IPS-20b (cell line): Measurements from ENCODE around the gene FAM3A.

Source experiments
- H3K27ac ChIP-seq: one replicate; pipeline ENCODE4 v1.5.1; 2013; ENCODE audit warnings: low read length
- H3K27me3 ChIP-seq: 2 replicates; pipeline ENCODE4 v1.6.1; 2013; ENCODE audit warnings: mild to moderate bottlenecking, low read length, inconsistent platforms; ENCODE audit not compliant: insufficient read depth
- H3K36me3 ChIP-seq: 2 replicates; pipeline ENCODE4 v1.6.1; 2013; ENCODE audit warnings: low read depth, mild to moderate bottlenecking, inconsistent platforms, low read length, moderate library complexity; ENCODE audit not compliant: insufficient read depth
- H3K4me1 ChIP-seq: 2 replicates; pipeline ENCODE4 v1.6.1; 2013; ENCODE audit warnings: mild to moderate bottlenecking, control low read depth, inconsistent platforms, low read length, moderate library complexity; ENCODE audit not compliant: insufficient read depth
- H3K4me3 ChIP-seq: 2 replicates; pipeline ENCODE4 v1.5.1; 2013; ENCODE audit warnings: mild to moderate bottlenecking, low read length, inconsistent platforms
- H3K9ac ChIP-seq: 2 replicates; pipeline ENCODE4 v1.6.1; 2013; ENCODE audit warnings: low read depth, mild to moderate bottlenecking, inconsistent platforms, low read length, moderate library complexity
- H3K9me3 ChIP-seq: 2 replicates; pipeline ENCODE4 v1.6.1; 2013; ENCODE audit warnings: mild to moderate bottlenecking, low read depth, low read length, inconsistent platforms; ENCODE audit not compliant: insufficient read depth

FAM3A gene

GRCh38 chrX:154483325-154483724 lies 32.7 kb downstream of the FAM3A start:
- H3K9me3 ChIP-seq, result no peaks in the 10 kb centered on the region
- H3K4me1 ChIP-seq, result no peaks in the 10 kb centered on the region
- H3K36me3 ChIP-seq, result no peaks in the 10 kb centered on the region
- H3K9ac ChIP-seq, result no peak overlapping the region
- no peaks in the 10 kb centered on the region; the same call in 1 of the 2 replicates for H3K27me3 ChIP-seq
- H3K27ac ChIP-seq, result no peak overlapping the region
- H3K4me3 ChIP-seq, result no peak overlapping the region

- no peak overlapping the region for H3K27ac ChIP-seq
- H3K9me3 ChIP-seq, result no peaks in the 10 kb centered on the region
- H3K4me1 ChIP-seq, result no peaks in the 10 kb centered on the region
- no peak overlapping the region for H3K9ac ChIP-seq
- H3K27me3 ChIP-seq, result no peaks in the 10 kb centered on the region; the same call in 1 of the 2 replicates
- H3K4me3 ChIP-seq, result no peak overlapping the region
- no peaks in the 10 kb centered on the region for H3K36me3 ChIP-seq
Measured at GRCh38 chrX:154482786-154483185, 33.2 kb downstream of the FAM3A start.

DNA sequence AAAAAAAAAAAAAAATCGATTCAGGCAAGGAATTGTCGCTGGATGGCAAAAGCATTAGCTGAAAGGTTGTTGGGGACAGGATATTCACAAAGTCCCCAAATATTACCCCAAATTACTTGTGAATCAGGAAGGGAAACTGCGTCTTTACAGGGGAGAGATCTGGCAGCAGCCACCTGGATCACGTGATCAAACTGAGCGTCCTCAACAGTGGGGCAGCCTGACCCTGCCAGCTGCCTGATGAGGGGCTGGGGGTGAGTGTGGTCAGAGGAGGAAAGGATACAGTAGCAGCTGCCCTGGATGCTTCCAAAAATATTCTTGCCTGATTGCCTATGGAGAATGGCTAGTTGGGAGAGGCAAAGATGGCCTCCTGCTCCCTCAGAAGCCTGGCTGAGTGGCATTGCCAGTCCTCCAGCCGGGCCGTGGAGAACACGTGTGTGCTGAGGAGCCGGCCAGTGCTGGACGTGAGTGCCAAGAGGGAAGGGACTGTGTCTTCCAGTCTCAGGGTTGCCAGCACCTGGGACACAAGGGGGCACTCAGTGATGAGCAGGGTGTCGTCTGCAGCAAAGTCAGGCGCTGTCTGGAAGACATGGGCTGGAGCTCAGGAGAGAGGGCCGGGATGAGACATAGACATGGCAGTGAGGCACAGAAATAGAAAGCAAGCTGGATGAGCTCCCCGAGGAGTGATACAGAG lies 34.0 kb downstream of the FAM3A start:
- Histone ChIP-seq H3K9me3 (no peaks in the 10 kb centered on the region), H3K27ac (no peak overlapping the region), H3K36me3 (no peaks in the 10 kb centered on the region), H3K4me3 (no peak overlapping the region), H3K9ac (no peak overlapping the region), H3K4me1 (no peaks in the 10 kb centered on the region), H3K27me3 (no peaks in the 10 kb centered on the region; the same call in 1 of the 2 replicates)

GRCh38 chrX:154481195-154481594 lies 34.8 kb downstream of the FAM3A start:
- Histone ChIP-seq H3K27ac (no peak overlapping the region), H3K9ac (no peak overlapping the region), H3K4me1 (no peaks in the 10 kb centered on the region), H3K36me3 (no peaks in the 10 kb centered on the region), H3K9me3 (no peaks in the 10 kb centered on the region), H3K4me3 (no peak overlapping the region), H3K27me3 (no peaks in the 10 kb centered on the region; the same call in 1 of the 2 replicates)

DNA sequence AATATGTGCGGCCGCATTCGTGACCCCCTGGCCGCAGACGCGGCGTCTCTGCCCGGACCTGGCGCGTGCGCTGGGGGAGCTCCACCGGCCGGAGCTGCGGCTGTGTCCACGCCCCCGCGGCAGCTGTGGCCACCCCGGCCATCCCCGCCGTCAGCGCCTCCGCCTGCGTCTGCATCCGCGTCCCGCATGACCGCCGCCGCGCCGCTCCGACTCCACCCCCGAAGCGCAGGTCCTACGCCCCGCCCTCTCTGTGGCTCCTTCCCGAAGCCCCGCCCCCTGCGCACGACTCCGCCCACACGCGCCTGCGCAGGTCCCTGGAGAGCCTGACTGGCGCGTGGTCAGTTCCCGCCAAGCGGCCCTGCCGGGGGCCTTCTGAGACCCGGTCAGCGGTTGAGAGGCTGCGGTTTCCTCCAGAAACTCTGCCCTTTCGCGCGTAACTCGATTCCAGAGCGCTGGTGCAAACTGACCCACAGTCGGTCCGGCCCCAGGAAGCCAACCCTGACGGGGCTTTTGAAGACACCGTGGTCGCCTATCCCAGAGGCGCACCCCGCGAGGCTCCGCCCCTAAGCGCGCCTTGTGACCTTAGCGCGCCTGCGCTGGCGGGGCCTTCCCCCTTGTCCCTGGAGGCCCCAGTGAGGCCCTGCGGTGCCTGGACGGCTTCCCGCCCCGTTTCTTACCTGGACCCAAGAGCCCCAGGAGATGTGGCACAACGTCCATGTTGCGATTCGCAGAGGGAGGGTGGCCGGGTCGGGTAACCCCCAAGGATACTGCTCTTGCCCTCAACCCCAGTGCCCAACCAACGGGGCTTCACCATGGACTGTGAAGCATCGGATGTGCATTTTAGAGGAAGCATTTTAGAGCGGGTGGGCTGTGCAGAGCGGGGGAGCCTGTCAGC lies 37.1 kb downstream of the FAM3A start, which contains the start of gene LAGE3:
Gene LAGE3, minus strand, starts transcription at position 554 of the 895 bp plus-strand sequence. Its CDS starts 366 bp downstream, at position 188.
- no peaks in the 10 kb centered on the region for H3K4me1 ChIP-seq
- peak within 1 kb of the TSS; percentile 48; the same call in 1 of the 2 replicates for H3K9ac ChIP-seq
- no peaks in the 10 kb centered on the region for H3K9me3 ChIP-seq
- no peaks in the 10 kb centered on the region for H3K36me3 ChIP-seq
- H3K27ac ChIP-seq, result no peak within 1 kb of the TSS
- H3K4me3 ChIP-seq, result peak within 1 kb of the TSS; percentile 60
- no peaks in the 10 kb centered on the region; the same call in 1 of the 2 replicates for H3K27me3 ChIP-seq

DNA sequence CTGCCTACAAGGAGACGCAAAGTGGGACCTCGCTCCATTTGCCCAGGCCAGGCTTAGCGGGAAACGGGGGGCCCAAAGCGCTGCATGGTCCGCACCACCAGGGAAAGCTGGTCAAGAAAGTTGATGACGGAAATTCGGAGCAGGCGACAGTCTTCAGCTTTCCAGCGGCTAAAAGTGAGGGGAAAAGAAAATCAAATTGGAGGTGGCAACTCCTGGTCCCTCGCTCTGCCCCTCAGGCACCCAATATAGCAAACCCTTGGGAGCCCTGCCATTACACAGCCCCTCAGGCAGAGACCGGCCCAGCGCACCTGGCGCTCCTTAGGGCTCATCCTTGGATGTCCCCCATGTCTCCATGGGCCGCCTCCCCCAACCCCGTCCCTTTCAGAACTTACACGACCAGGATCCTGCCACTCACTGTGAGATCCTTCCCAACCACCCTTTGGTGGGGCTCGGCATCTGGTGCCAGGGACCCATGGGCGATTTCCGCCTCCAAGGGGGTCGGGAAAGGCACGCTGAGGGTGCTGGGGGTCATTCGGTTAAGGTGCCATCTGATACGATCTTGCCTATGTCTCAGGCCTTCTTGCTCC lies 38.0 kb downstream of the FAM3A start:
- Histone ChIP-seq H3K36me3 (no peaks in the 10 kb centered on the region), H3K9ac (no peak overlapping the region), H3K4me1 (no peaks in the 10 kb centered on the region), H3K4me3 (peak overlapping the region; percentile 60), H3K9me3 (no peaks in the 10 kb centered on the region), H3K27ac (no peak overlapping the region), H3K27me3 (no peaks in the 10 kb centered on the region; the same call in 1 of the 2 replicates)

DNA sequence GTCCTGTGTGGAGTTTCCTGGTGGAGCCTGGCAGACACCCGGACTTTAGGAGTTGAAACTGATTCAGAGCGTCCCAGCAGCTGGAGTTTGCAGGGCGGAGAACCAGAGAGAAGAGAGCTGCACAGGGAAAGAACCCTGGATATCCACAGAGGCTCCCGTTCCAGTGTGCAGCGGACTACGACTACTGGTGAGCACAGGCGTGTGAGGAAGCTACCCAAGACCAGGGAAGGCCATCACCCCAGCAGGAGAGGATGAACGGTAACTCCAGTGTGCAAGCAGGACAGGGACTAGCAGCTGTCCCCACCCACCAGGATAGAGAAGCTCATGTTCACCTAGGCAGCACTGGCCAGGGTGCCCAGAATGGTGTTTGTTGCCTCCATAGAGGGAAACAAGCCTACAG lies 39.2 kb downstream of the FAM3A start:
- Histone ChIP-seq H3K4me3 (no peak overlapping the region), H3K9me3 (no peaks in the 10 kb centered on the region), H3K27me3 (no peaks in the 10 kb centered on the region; the same call in 1 of the 2 replicates), H3K9ac (no peak overlapping the region), H3K36me3 (no peaks in the 10 kb centered on the region), H3K27ac (no peak overlapping the region), H3K4me1 (no peaks in the 10 kb centered on the region)

DNA sequence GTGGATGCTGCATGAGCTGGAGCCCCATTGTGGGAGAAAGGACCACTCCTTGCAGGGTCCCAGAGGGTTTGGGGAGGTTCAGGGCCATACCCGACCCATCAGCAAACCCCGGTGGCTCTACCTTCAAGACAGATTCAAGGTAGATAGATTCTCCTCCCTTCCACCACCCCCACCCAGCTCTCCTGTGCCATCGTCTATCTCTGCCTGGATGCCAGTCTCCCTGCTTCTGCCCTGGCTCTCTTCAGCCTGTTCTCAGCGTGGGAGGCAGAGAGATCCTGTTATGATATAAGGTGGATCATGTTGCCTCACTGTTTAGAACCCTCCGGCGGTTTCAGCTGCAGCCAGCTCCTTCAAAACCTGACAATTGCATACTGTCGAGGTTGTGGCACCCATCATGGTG lies 42.3 kb downstream of the FAM3A start:
- Histone ChIP-seq H3K9me3 (no peaks in the 10 kb centered on the region), H3K4me3 (no peak overlapping the region)

DNA sequence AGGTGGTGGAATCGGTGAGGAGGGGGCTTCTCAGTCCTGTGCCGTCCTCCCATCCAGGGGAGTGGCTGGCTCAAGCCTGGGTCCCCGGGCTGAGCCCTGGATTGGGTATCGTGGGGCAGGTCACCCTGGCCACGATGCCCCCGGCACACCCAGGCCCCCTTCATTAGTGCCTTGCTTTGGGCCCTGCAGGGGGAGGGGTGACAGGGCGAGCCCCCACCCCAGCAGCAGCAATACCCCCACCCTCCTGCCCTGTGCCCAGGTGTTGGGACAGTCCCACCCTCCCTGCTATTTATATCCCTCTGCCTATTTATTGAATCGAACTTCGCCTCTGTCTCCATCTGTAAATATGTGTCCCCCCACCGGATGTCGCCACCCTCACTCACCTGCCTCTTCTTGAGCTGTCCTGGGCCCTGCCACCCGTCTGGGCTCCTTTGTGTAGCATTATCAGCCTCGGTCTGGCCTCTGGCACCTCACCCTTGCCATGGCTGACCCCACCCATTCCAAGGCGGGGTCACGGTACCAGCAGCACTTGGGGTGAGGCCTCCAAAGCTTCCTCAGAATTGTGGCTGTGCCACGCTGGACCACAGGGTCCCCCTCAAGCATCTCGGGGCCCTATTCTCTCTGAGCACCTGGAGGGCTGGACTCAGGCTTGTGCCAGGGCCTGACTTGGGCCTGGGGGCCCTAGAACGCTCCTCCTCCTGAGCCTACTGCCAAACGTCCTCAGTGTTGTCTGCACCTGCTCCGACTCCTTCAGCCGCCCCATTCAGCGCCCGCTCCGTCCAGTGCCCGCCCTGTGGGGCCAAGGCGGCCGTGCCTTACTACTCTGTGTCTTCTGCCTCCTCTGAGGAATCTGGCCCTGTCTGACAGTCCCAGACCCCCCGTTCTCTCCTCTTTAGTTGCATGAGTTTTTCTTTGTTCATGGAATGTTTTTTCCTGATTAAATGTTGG lies 43.1 kb downstream of the FAM3A start:
- H3K4me1 ChIP-seq, result no peaks in the 10 kb centered on the region
- H3K4me3 ChIP-seq, result no peak overlapping the region
- H3K27ac ChIP-seq, result no peak overlapping the region
- H3K9me3 ChIP-seq, result no peaks in the 10 kb centered on the region
- H3K36me3 ChIP-seq, result no peaks in the 10 kb centered on the region; the same call in none of the 2 replicates
- H3K9ac ChIP-seq, result no peak overlapping the region
- no peaks in the 10 kb centered on the region; the same call in 1 of the 2 replicates for H3K27me3 ChIP-seq

More for the DNA sequence above, 42.3 kb downstream of the FAM3A start:
- Histone ChIP-seq H3K9ac (no peak overlapping the region), H3K27me3 (no peaks in the 10 kb centered on the region; the same call in 1 of the 2 replicates), H3K4me1 (no peaks in the 10 kb centered on the region), H3K36me3 (no peaks in the 10 kb centered on the region; the same call in none of the 2 replicates), H3K27ac (no peak overlapping the region)

DNA sequence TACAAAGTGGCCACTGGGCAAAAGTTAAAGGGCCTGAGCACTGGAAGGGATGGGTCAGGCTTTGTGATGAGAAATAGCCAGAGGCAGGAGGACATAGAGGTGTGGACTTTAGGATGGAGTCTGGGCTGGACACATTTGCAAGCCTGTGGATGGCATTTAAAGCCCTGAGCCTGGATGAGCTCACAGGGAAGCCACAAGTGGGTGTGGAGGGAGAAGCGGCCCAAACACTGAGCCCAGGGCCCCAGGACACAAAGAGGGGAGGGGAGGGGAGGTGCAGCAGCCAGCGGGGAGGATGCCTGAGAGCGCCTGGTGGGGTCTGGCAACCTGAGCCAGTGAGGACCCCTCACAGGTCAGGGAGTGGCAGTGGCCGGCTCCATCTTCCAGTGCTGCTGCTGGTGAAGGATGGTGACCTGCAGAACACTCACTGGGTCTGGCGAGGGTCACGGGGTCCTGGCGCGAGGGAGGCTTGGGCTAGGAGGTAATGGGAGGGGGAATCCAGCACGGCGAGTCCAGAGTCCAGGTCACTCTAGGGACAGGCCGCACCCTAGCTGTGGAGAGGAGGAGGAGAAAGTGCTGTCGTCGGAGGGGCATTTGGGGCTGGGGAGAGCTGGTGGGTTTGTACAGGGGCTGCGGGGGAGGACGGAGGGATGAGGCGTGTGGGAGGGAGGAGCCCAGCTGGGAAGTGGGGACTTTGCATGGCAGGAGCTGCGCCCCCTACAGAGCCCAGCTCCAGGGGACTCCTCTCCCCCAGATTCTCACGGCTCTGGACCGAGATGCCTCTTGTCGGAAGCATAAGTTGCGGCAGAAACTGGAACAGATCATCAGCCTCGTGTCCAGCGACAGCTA lies 44.0 kb downstream of the FAM3A start:
- no peaks in the 10 kb centered on the region for H3K27me3 ChIP-seq
- no peak overlapping the region for H3K4me3 ChIP-seq
- no peak overlapping the region for H3K9ac ChIP-seq
- H3K4me1 ChIP-seq, result no peaks in the 10 kb centered on the region
- no peaks in the 10 kb centered on the region; the same call in none of the 2 replicates for H3K36me3 ChIP-seq
- H3K9me3 ChIP-seq, result no peaks in the 10 kb centered on the region
- H3K27ac ChIP-seq, result no peak overlapping the region
